ENCODE results near the gene DHX40.

Gene DHX40

GRCh38 chr17:59607817-59608403, 42.5 kb downstream of the DHX40 start:
- Mint-ChIP-seq H3K9me3 (no peaks in the 10 kb centered on the region), H3K36me3 (ENCODE audit: low read depth) (peaks cover 36% of the 10 kb centered on the region), H3K27me3 (no peaks in the 10 kb centered on the region), H3K27ac (no peak overlapping the region), H3K4me1 (no peaks in the 10 kb centered on the region), H3K4me3 (no peak overlapping the region)
- no peak for ATAC-seq
- DNase-seq: peak; percentile 45

GRCh38 chr17:59611503-59611902, 46.1 kb downstream of the DHX40 start:
- Mint-ChIP-seq H3K27ac (no peak overlapping the region), H3K4me1 (no peaks in the 10 kb centered on the region), H3K4me3 (no peak overlapping the region), H3K27me3 (no peaks in the 10 kb centered on the region), H3K9me3 (no peaks in the 10 kb centered on the region), H3K36me3 (ENCODE audit: low read depth) (peaks cover 20% of the 10 kb centered on the region)
- DNase-seq: no peak
- no peak for ATAC-seq

- Mint-ChIP-seq H3K9me3 (no peaks in the 10 kb centered on the region), H3K4me3 (no peak overlapping the region), H3K4me1 (peaks cover 31% of the 10 kb centered on the region), H3K27ac (no peak overlapping the region), H3K27me3 (peaks cover 2% of the 10 kb centered on the region), H3K36me3 (ENCODE audit: low read depth) (peaks cover 11% of the 10 kb centered on the region)
- DNase-seq (no peak), ATAC-seq (no peak)
Measured at GRCh38 chr17:59616253-59616920, 51.0 kb downstream of the DHX40 start.

GRCh38 chr17:59617156-59617732, 51.8 kb downstream of the DHX40 start:
- H3K27me3 Mint-ChIP-seq: peaks cover 2% of the 10 kb centered on the region
- ATAC-seq: no peak
- H3K4me1 Mint-ChIP-seq: peaks cover 39% of the 10 kb centered on the region
- DNase-seq: no peak
- H3K9me3 Mint-ChIP-seq: no peaks in the 10 kb centered on the region
- peaks cover 14% of the 10 kb centered on the region for H3K36me3 Mint-ChIP-seq (ENCODE audit: low read depth)
- H3K4me3 Mint-ChIP-seq: peak overlapping the region; percentile 95
- H3K27ac Mint-ChIP-seq: peak overlapping the region; percentile 99

- peaks cover 21% of the 10 kb centered on the region for H3K36me3 Mint-ChIP-seq (ENCODE audit: low read depth)
- ATAC-seq (no peak), DNase-seq (no peak)
- H3K4me1 Mint-ChIP-seq: peaks cover 56% of the 10 kb centered on the region
- no peaks in the 10 kb centered on the region for H3K9me3 Mint-ChIP-seq
- peak overlapping the region; percentile 99 for H3K27ac Mint-ChIP-seq
- H3K4me3 Mint-ChIP-seq: peak overlapping the region; percentile 95
- peaks cover 2% of the 10 kb centered on the region for H3K27me3 Mint-ChIP-seq
Measured at GRCh38 chr17:59619035-59619297, 53.6 kb downstream of the DHX40 start.

- Mint-ChIP-seq H3K9me3 (no peaks in the 10 kb centered on the region), H3K27me3 (peaks cover 2% of the 10 kb centered on the region), H3K36me3 (ENCODE audit: low read depth) (peaks cover 26% of the 10 kb centered on the region), H3K4me3 (peak within 1 kb of the TSS; percentile 95), H3K4me1 (peaks cover 59% of the 10 kb centered on the region), H3K27ac (peak within 1 kb of the TSS; percentile 99)
- DNase-seq: peak; percentile 93
- peak; percentile 87 for ATAC-seq
Measured at GRCh38 chr17:59619298-59620063, 54.1 kb downstream of the DHX40 start, which contains the start of gene CLTC. CLTC (plus strand) TSS chr17:59619895; CDS start chr17:59620132, 237 bp downstream.

GRCh38 chr17:59620064-59620359, 54.6 kb downstream of the DHX40 start:
- ATAC-seq (peak; percentile 9), DNase-seq (no peak)
- H3K4me1 Mint-ChIP-seq: peaks cover 59% of the 10 kb centered on the region
- H3K27ac Mint-ChIP-seq: peak overlapping the region; percentile 99
- H3K4me3 Mint-ChIP-seq: peak overlapping the region; percentile 95
- H3K27me3 Mint-ChIP-seq: peaks cover 2% of the 10 kb centered on the region
- no peaks in the 10 kb centered on the region for H3K9me3 Mint-ChIP-seq
- peaks cover 26% of the 10 kb centered on the region for H3K36me3 Mint-ChIP-seq (ENCODE audit: low read depth)

- DNase-seq (peak; percentile 56), ATAC-seq (peak; percentile 29)
- Mint-ChIP-seq H3K27ac (peak overlapping the region; percentile 99), H3K27me3 (peaks cover 2% of the 10 kb centered on the region), H3K4me3 (peak overlapping the region; percentile 95), H3K36me3 (ENCODE audit: low read depth) (peaks cover 28% of the 10 kb centered on the region), H3K4me1 (peaks cover 63% of the 10 kb centered on the region), H3K9me3 (no peaks in the 10 kb centered on the region)
Measured at GRCh38 chr17:59620518-59621259, 55.3 kb downstream of the DHX40 start.

GRCh38 chr17:59621771-59622170, 56.4 kb downstream of the DHX40 start:
- H3K36me3 Mint-ChIP-seq (ENCODE audit: low read depth): peaks cover 28% of the 10 kb centered on the region
- peaks cover 72% of the 10 kb centered on the region for H3K4me1 Mint-ChIP-seq
- H3K27ac Mint-ChIP-seq: peak overlapping the region; percentile 55

GRCh38 chr17:59623151-59623550, 57.7 kb downstream of the DHX40 start:
- Mint-ChIP-seq H3K4me3 (peak overlapping the region; percentile 62), H3K4me1 (peaks cover 72% of the 10 kb centered on the region), H3K27ac (no peak overlapping the region), H3K9me3 (no peaks in the 10 kb centered on the region), H3K36me3 (ENCODE audit: low read depth) (peaks cover 32% of the 10 kb centered on the region), H3K27me3 (peaks cover 2% of the 10 kb centered on the region)
- ATAC-seq (no peak), DNase-seq (no peak)

More at GRCh38 chr17:59621771-59622170, 56.4 kb downstream of the DHX40 start:
- no peak for DNase-seq
- ATAC-seq: no peak
- H3K9me3 Mint-ChIP-seq: no peaks in the 10 kb centered on the region
- peaks cover 2% of the 10 kb centered on the region for H3K27me3 Mint-ChIP-seq
- peak overlapping the region; percentile 95 for H3K4me3 Mint-ChIP-seq

- ATAC-seq (no peak), DNase-seq (no peak)
- H3K4me1 Mint-ChIP-seq: peaks cover 81% of the 10 kb centered on the region
- H3K27ac Mint-ChIP-seq: no peak overlapping the region
- no peak overlapping the region for H3K4me3 Mint-ChIP-seq
- H3K36me3 Mint-ChIP-seq (ENCODE audit: low read depth): peaks cover 42% of the 10 kb centered on the region
- H3K9me3 Mint-ChIP-seq: no peaks in the 10 kb centered on the region
- H3K27me3 Mint-ChIP-seq: no peaks in the 10 kb centered on the region
Measured at GRCh38 chr17:59626756-59627155, 61.3 kb downstream of the DHX40 start.

GRCh38 chr17:59627274-59627673, 61.9 kb downstream of the DHX40 start:
- peaks cover 40% of the 10 kb centered on the region for H3K36me3 Mint-ChIP-seq (ENCODE audit: low read depth)
- peaks cover 78% of the 10 kb centered on the region for H3K4me1 Mint-ChIP-seq
- H3K27ac Mint-ChIP-seq: peak overlapping the region; percentile 21
- H3K27me3 Mint-ChIP-seq: no peaks in the 10 kb centered on the region
- no peaks in the 10 kb centered on the region for H3K9me3 Mint-ChIP-seq
- no peak for DNase-seq
- H3K4me3 Mint-ChIP-seq: no peak overlapping the region
- ATAC-seq: no peak

- peak overlapping the region; percentile 21 for H3K27ac Mint-ChIP-seq
- peaks cover 41% of the 10 kb centered on the region for H3K36me3 Mint-ChIP-seq (ENCODE audit: low read depth)
- peaks cover 78% of the 10 kb centered on the region for H3K4me1 Mint-ChIP-seq
- DNase-seq (no peak), ATAC-seq (no peak)
- H3K4me3 Mint-ChIP-seq: no peak overlapping the region
- H3K27me3 Mint-ChIP-seq: no peaks in the 10 kb centered on the region
- H3K9me3 Mint-ChIP-seq: no peaks in the 10 kb centered on the region
Measured at GRCh38 chr17:59627770-59628171, 62.4 kb downstream of the DHX40 start.

GRCh38 chr17:59629174-59629573, 63.8 kb downstream of the DHX40 start:
- peaks cover 78% of the 10 kb centered on the region for H3K4me1 Mint-ChIP-seq
- H3K27me3 Mint-ChIP-seq: no peaks in the 10 kb centered on the region
- peaks cover 36% of the 10 kb centered on the region for H3K36me3 Mint-ChIP-seq (ENCODE audit: low read depth)
- no peak overlapping the region for H3K4me3 Mint-ChIP-seq
- ATAC-seq: no peak
- no peak overlapping the region for H3K27ac Mint-ChIP-seq
- DNase-seq: no peak
- no peaks in the 10 kb centered on the region for H3K9me3 Mint-ChIP-seq

All from activated naive CD8-positive, alpha-beta T cell treated with anti-CD3 and anti-CD28 coated beads, Interleukin-2, amount 50 U/mL, for 24 hours (primary cell).